ENCODE measurements around the gene EXOSC9.

Gene EXOSC9

GRCh38 chr4:121818215-121818614 is 17.1 kb downstream of the EXOSC9 start:
- no peak overlapping the region for H3K4me3 ChIP-seq (ENCODE audit: low read depth, low read length)
- no peak overlapping the region for H3K27ac ChIP-seq
- no peak for DNase-seq
- H3K27me3 ChIP-seq (ENCODE audit: insufficient read depth, low read depth, severe bottlenecking), result no peaks in the 10 kb centered on the region
- H3K36me3 ChIP-seq, result peaks cover 92% of the 10 kb centered on the region
- TF ChIP-seq CTCF (IDR thresholded peaks at IDR 0.05; ENCODE audit: low read depth, low read length), result no peak
- no peaks in the 10 kb centered on the region for H3K9me3 ChIP-seq (ENCODE audit: severe bottlenecking)

- Histone ChIP-seq H3K9me3 (ENCODE audit: severe bottlenecking) (no peaks in the 10 kb centered on the region), H3K36me3 (peaks cover 85% of the 10 kb centered on the region), H3K27me3 (ENCODE audit: insufficient read depth, low read depth, severe bottlenecking) (no peaks in the 10 kb centered on the region), H3K4me3 (ENCODE audit: low read depth, low read length) (no peak overlapping the region), H3K27ac (no peak overlapping the region)
- no peak for TF ChIP-seq CTCF (IDR thresholded peaks at IDR 0.05; ENCODE audit: low read depth, low read length)
- DNase-seq, result no peak
These were observed 18.3 kb downstream of the EXOSC9 start for GRCh38 chr4:121819216-121819965.

- no peak for TF ChIP-seq CTCF (IDR thresholded peaks at IDR 0.05; ENCODE audit: low read depth, low read length)
- H3K9me3 ChIP-seq (ENCODE audit: severe bottlenecking), result no peaks in the 10 kb centered on the region
- no peak for DNase-seq
- H3K36me3 ChIP-seq, result peaks cover 61% of the 10 kb centered on the region
- no peak overlapping the region for H3K27ac ChIP-seq
- peak overlapping the region; percentile 75 for H3K4me3 ChIP-seq (ENCODE audit: low read depth, low read length)
- no peaks in the 10 kb centered on the region for H3K27me3 ChIP-seq (ENCODE audit: insufficient read depth, low read depth, severe bottlenecking)
These were observed 20.9 kb downstream of the EXOSC9 start for GRCh38 chr4:121822047-121822446.

- Histone ChIP-seq H3K36me3 (peaks cover 57% of the 10 kb centered on the region), H3K27me3 (ENCODE audit: insufficient read depth, low read depth, severe bottlenecking) (no peaks in the 10 kb centered on the region), H3K27ac (peak overlapping the region; percentile 97), H3K9me3 (ENCODE audit: severe bottlenecking) (no peaks in the 10 kb centered on the region), H3K4me3 (ENCODE audit: low read depth, low read length) (peak overlapping the region; percentile 75)
- no peak for TF ChIP-seq CTCF (IDR thresholded peaks at IDR 0.05; ENCODE audit: low read depth, low read length)
- DNase-seq, result peak; percentile 40
These were observed 21.8 kb downstream of the EXOSC9 start for GRCh38 chr4:121822796-121823504.

GRCh38 chr4:121823505-121824170 is 22.5 kb downstream of the EXOSC9 start, which contains the start of gene CCNA2:
CCNA2 (minus strand) TSS chr4:121823883; CDS start chr4:121823628, 255 bp downstream.
- H3K27ac ChIP-seq, result peak within 1 kb of the TSS; percentile 97
- H3K36me3 ChIP-seq, result peaks cover 50% of the 10 kb centered on the region
- H3K27me3 ChIP-seq (ENCODE audit: insufficient read depth, low read depth, severe bottlenecking), result no peaks in the 10 kb centered on the region
- peak; percentile 100 for DNase-seq
- peak within 1 kb of the TSS; percentile 75 for H3K4me3 ChIP-seq (ENCODE audit: low read depth, low read length)
- no peak for TF ChIP-seq CTCF (IDR thresholded peaks at IDR 0.05; ENCODE audit: low read depth, low read length)
- no peaks in the 10 kb centered on the region for H3K9me3 ChIP-seq (ENCODE audit: severe bottlenecking)
